ENCODE results near the gene APC2. TPM values are rescaled to one million over a fixed set of nuclear protein-coding genes. Genes with fewer than 3 reads are reported as not detected.

The APC2 gene
- total and polyA plus RNA-seq, 4 donors: under 0.01 to 0.06 (median 0.03) TPM

DNA sequence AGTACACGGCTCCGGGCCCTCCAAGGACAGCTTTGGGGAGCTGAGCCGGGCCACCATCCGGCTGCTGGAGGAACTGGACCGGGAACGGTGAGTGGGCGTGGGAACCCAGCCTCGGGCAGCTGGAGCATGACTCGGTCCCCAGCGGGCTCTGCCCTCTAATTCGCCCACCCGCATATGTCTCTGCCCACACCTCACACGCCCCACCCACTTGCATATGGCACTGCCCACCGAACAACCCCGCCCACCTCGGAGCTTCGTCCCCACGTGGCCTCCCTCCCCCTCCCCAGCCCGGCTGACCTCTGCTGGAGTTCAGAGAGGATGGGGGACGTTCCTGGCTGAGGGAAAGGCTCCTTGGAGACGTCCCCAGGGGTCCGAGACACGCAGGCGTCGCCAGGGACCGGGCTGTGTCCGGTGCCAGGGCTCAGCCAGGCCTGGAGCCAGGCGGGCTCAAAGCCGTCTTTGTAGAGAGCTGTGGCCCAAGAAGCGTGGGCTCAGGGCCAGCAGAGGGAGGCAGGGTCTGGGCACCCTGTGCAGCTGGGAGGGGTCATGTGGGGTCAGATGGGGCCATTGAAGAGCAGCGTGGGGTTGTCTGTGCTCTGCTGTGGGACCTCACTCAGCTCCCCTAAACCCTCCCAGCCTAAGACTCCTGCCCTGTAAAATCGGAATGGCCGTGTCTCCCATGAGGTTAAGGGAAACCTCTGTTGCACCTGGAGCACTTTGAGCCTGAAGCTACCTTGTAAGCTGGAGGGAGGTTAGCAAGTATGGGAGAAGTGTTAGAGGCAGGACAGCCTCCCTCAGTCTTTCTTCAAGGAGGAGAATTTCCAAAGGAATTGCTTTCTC, 3.8 kb downstream of the APC2 start:
- peaks cover 10 to 24% (median 16%) of the 10 kb centered on the region in 4 donors for H3K27me3 ChIP-seq (ENCODE audit: control insufficient read depth in 4 of 4, insufficient read depth in 4 of 4, low read length in 3 of 4)
- H3K27ac ChIP-seq (ENCODE audit: low read depth in 1 of 2, low read length in 2 of 2): no peak overlapping the region
- DNase-seq (ENCODE audit: low spot score): no peak
- H3K36me3 ChIP-seq (ENCODE audit: control insufficient read depth in 4 of 4, insufficient read depth in 3 of 4, low read depth in 1 of 4, low read length in 3 of 4): peaks cover 0 to 1% (median 0%) of the 10 kb centered on the region in 4 donors
- no peak overlapping the region for H3K9ac ChIP-seq (ENCODE audit: low read depth in 1 of 2, low read length in 2 of 2)
- H3K9me3 ChIP-seq (ENCODE audit: control insufficient read depth in 4 of 4, low read length in 3 of 4): no peaks in the 10 kb centered on the region
- 27% methylated on average over 33 of the region's 33 CpGs for WGBS
- H3K4me1 ChIP-seq (ENCODE audit: control insufficient read depth in 4 of 4, insufficient read depth in 4 of 4, low read length in 3 of 4): peaks cover 0 to 23% (median 2%) of the 10 kb centered on the region in 4 donors
- no peak overlapping the region for H3K4me3 ChIP-seq (ENCODE audit: low read depth in 1 of 3, low read length in 3 of 3)
- TF ChIP-seq, protein P1, sequence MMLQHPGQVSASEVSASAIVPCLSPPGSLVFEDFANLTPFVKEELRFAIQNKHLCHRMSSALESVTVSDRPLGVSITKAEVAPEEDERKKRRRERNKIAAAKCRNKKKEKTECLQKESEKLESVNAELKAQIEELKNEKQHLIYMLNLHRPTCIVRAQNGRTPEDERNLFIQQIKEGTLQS (IDR thresholded peaks at IDR 0.05): no peak
- TF ChIP-seq, protein P2, sequence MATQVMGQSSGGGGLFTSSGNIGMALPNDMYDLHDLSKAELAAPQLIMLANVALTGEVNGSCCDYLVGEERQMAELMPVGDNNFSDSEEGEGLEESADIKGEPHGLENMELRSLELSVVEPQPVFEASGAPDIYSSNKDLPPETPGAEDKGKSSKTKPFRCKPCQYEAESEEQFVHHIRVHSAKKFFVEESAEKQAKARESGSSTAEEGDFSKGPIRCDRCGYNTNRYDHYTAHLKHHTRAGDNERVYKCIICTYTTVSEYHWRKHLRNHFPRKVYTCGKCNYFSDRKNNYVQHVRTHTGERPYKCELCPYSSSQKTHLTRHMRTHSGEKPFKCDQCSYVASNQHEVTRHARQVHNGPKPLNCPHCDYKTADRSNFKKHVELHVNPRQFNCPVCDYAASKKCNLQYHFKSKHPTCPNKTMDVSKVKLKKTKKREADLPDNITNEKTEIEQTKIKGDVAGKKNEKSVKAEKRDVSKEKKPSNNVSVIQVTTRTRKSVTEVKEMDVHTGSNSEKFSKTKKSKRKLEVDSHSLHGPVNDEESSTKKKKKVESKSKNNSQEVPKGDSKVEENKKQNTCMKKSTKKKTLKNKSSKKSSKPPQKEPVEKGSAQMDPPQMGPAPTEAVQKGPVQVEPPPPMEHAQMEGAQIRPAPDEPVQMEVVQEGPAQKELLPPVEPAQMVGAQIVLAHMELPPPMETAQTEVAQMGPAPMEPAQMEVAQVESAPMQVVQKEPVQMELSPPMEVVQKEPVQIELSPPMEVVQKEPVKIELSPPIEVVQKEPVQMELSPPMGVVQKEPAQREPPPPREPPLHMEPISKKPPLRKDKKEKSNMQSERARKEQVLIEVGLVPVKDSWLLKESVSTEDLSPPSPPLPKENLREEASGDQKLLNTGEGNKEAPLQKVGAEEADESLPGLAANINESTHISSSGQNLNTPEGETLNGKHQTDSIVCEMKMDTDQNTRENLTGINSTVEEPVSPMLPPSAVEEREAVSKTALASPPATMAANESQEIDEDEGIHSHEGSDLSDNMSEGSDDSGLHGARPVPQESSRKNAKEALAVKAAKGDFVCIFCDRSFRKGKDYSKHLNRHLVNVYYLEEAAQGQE (IDR thresholded peaks at IDR 0.05): no peak
- no peak for TF ChIP-seq HNF4A (conservative IDR thresholded peaks at IDR 0.05)
- TF ChIP-seq EGR1 (IDR thresholded peaks at IDR 0.05; ENCODE audit: low read depth in 2 of 2): no peak
- no peak for TF ChIP-seq HNF4G (IDR thresholded peaks at IDR 0.05)
- TF ChIP-seq, protein P3, sequence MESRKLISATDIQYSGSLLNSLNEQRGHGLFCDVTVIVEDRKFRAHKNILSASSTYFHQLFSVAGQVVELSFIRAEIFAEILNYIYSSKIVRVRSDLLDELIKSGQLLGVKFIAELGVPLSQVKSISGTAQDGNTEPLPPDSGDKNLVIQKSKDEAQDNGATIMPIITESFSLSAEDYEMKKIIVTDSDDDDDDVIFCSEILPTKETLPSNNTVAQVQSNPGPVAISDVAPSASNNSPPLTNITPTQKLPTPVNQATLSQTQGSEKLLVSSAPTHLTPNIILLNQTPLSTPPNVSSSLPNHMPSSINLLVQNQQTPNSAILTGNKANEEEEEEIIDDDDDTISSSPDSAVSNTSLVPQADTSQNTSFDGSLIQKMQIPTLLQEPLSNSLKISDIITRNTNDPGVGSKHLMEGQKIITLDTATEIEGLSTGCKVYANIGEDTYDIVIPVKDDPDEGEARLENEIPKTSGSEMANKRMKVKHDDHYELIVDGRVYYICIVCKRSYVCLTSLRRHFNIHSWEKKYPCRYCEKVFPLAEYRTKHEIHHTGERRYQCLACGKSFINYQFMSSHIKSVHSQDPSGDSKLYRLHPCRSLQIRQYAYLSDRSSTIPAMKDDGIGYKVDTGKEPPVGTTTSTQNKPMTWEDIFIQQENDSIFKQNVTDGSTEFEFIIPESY (IDR thresholded peaks at IDR 0.05): no peak
- no peak for TF ChIP-seq RAD21 (IDR thresholded peaks at IDR 0.05)
- TF ChIP-seq, protein P4, sequence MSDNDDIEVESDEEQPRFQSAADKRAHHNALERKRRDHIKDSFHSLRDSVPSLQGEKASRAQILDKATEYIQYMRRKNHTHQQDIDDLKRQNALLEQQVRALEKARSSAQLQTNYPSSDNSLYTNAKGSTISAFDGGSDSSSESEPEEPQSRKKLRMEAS (IDR thresholded peaks at IDR 0.05): no peak
- TF ChIP-seq RXRA (IDR thresholded peaks at IDR 0.05): no peak
- no peak for TF ChIP-seq YY1 (IDR thresholded peaks at IDR 0.05)
- TF ChIP-seq GABPA (IDR thresholded peaks at IDR 0.05 in 1 of 2, conservative IDR thresholded peaks at IDR 0.05 in 1 of 2): no peak
- TF ChIP-seq, protein P5, sequence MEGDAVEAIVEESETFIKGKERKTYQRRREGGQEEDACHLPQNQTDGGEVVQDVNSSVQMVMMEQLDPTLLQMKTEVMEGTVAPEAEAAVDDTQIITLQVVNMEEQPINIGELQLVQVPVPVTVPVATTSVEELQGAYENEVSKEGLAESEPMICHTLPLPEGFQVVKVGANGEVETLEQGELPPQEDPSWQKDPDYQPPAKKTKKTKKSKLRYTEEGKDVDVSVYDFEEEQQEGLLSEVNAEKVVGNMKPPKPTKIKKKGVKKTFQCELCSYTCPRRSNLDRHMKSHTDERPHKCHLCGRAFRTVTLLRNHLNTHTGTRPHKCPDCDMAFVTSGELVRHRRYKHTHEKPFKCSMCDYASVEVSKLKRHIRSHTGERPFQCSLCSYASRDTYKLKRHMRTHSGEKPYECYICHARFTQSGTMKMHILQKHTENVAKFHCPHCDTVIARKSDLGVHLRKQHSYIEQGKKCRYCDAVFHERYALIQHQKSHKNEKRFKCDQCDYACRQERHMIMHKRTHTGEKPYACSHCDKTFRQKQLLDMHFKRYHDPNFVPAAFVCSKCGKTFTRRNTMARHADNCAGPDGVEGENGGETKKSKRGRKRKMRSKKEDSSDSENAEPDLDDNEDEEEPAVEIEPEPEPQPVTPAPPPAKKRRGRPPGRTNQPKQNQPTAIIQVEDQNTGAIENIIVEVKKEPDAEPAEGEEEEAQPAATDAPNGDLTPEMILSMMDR (IDR thresholded peaks at IDR 0.05; ENCODE audit: low read depth, low read length, missing input control): no peak

DNA sequence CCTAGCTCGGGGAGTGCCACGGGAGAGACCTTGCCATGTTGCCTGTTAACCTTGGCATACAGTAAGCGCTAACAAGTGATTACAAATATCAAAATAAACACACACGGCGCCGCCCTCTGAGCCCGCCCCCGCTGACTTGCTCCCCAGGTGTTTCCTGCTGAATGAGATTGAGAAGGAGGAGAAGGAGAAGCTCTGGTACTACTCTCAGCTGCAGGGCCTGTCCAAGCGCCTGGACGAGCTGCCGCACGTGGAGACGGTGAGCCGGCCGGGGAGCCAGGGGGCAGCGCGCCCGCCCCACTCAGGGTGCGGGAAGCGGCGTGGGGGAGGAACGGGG, 5.0 kb downstream of the APC2 start:
- Histone ChIP-seq H3K9me3 (ENCODE audit: control insufficient read depth in 4 of 4, low read length in 3 of 4) (no peaks in the 10 kb centered on the region), H3K27me3 (ENCODE audit: control insufficient read depth in 4 of 4, insufficient read depth in 4 of 4, low read length in 3 of 4) (peaks cover 10 to 26% (median 14%) of the 10 kb centered on the region in 4 donors), H3K36me3 (ENCODE audit: control insufficient read depth in 4 of 4, insufficient read depth in 3 of 4, low read depth in 1 of 4, low read length in 3 of 4) (peaks cover 0 to 1% (median 0%) of the 10 kb centered on the region in 4 donors), H3K27ac (ENCODE audit: low read depth in 1 of 2, low read length in 2 of 2) (no peak overlapping the region), H3K9ac (ENCODE audit: low read depth in 1 of 2, low read length in 2 of 2) (no peak overlapping the region), H3K4me3 (ENCODE audit: low read depth in 1 of 3, low read length in 3 of 3) (no peak overlapping the region), H3K4me1 (ENCODE audit: control insufficient read depth in 4 of 4, insufficient read depth in 4 of 4, low read length in 3 of 4) (peaks cover 0 to 23% (median 2%) of the 10 kb centered on the region in 4 donors)
- TF ChIP-seq GABPA (IDR thresholded peaks at IDR 0.05 in 1 of 2, conservative IDR thresholded peaks at IDR 0.05 in 1 of 2) (no peak), HNF4A (conservative IDR thresholded peaks at IDR 0.05) (no peak), JUND (IDR thresholded peaks at IDR 0.05) (no peak), EGR1 (IDR thresholded peaks at IDR 0.05; ENCODE audit: low read depth in 2 of 2) (no peak)
- TF ChIP-seq, protein P1 (IDR thresholded peaks at IDR 0.05): no peak
- TF ChIP-seq, protein P2 (IDR thresholded peaks at IDR 0.05): no peak
- no peak for DNase-seq (ENCODE audit: low spot score)
- WGBS: 4% methylated on average over 22 of the region's 22 CpGs
